Measurements from ENCODE around the gene PCDH9. TPM values are rescaled to one million over a fixed set of nuclear protein-coding genes. Genes with fewer than 3 reads are reported as not detected.

Gene PCDH9
- polyA plus RNA-seq, 1 experiment, result 3.3 TPM

DNA sequence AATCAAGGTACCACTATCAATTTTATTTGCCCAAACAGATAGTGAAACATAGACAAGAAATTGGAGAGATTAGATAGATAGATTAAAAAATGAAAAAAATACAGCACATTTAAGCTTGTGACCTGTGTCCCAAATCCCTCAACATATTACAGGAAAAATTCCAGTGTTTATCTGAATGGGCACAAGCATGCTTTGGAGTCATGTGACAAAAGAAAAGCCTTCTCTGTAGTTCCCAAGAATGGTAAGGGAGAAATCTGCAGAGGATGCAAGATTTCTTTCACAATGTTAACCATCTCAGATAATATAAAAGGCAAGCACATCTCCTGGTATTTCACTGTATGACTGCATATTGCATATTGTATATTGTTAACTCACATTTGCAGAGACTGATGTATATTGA is 168.0 kb downstream of the PCDH9 start:
- Histone ChIP-seq H3K9me3 (ENCODE audit: control insufficient read depth, insufficient read depth, low read length) (no peaks in the 10 kb centered on the region), H3K27ac (ENCODE audit: low read depth, low read length) (no peak overlapping the region), H3K4me3 (ENCODE audit: low read depth, low read length) (no peak overlapping the region), H3K27me3 (ENCODE audit: control insufficient read depth, insufficient read depth, low read length) (no peaks in the 10 kb centered on the region)
- CTCF ChIA-PET, result interaction anchor here (0.8 kb wide), 1 partner anchor 16 kb away, joined by 3 read pairs; no protein-coding TSS in a partner anchor
- TF ChIP-seq, protein P1, sequence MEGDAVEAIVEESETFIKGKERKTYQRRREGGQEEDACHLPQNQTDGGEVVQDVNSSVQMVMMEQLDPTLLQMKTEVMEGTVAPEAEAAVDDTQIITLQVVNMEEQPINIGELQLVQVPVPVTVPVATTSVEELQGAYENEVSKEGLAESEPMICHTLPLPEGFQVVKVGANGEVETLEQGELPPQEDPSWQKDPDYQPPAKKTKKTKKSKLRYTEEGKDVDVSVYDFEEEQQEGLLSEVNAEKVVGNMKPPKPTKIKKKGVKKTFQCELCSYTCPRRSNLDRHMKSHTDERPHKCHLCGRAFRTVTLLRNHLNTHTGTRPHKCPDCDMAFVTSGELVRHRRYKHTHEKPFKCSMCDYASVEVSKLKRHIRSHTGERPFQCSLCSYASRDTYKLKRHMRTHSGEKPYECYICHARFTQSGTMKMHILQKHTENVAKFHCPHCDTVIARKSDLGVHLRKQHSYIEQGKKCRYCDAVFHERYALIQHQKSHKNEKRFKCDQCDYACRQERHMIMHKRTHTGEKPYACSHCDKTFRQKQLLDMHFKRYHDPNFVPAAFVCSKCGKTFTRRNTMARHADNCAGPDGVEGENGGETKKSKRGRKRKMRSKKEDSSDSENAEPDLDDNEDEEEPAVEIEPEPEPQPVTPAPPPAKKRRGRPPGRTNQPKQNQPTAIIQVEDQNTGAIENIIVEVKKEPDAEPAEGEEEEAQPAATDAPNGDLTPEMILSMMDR (IDR thresholded peaks at IDR 0.05; ENCODE audit: low read depth, low read length), result no peak
- POLR2A ChIA-PET, result no interaction called here
- no peak for DNase-seq (ENCODE audit: low read depth, low spot score)

DNA sequence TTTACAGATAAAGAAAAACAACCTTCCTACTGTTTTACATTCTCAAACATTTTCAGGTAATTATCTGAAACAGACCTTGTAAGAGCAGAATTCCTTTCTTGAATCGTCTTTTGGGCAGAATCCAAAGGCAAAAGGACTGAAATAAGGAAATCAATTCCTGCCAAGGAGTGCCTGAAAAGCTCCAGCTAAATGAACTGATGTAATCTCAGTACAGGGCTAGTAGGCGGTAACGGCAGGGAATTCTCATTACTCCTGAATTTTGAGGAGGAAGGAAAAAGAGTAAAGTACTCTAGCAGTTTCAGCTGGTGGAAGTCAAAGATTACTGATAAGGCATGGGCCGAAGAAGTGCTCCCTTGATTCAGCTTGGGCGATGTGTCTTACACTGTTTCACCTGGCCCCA is 168.4 kb downstream of the PCDH9 start:
- TF ChIP-seq, protein P1 (IDR thresholded peaks at IDR 0.05; ENCODE audit: low read depth, low read length), result no peak
- CTCF ChIA-PET, result no interaction called here
- POLR2A ChIA-PET, result no interaction called here
- Histone ChIP-seq H3K4me3 (ENCODE audit: low read depth, low read length) (no peak overlapping the region), H3K27ac (ENCODE audit: low read depth, low read length) (no peak overlapping the region), H3K27me3 (ENCODE audit: control insufficient read depth, insufficient read depth, low read length) (no peaks in the 10 kb centered on the region), H3K9me3 (ENCODE audit: control insufficient read depth, insufficient read depth, low read length) (no peaks in the 10 kb centered on the region)
- no peak for DNase-seq (ENCODE audit: low read depth, low spot score)

GRCh38 chr13:67052550-67053490 is 177.3 kb downstream of the PCDH9 start:
- Histone ChIP-seq H3K9me3 (ENCODE audit: control insufficient read depth, insufficient read depth, low read length) (no peaks in the 10 kb centered on the region), H3K27ac (ENCODE audit: low read depth, low read length) (no peak overlapping the region), H3K4me3 (ENCODE audit: low read depth, low read length) (no peak overlapping the region), H3K27me3 (ENCODE audit: control insufficient read depth, insufficient read depth, low read length) (no peaks in the 10 kb centered on the region)
- no peak for DNase-seq (ENCODE audit: low read depth, low spot score)
- ChIA-PET CTCF (no interaction called here), POLR2A (no interaction called here)
- TF ChIP-seq, protein P1 (IDR thresholded peaks at IDR 0.05; ENCODE audit: low read depth, low read length), result no peak

- no peak overlapping the region for H3K27ac ChIP-seq (ENCODE audit: low read depth, low read length)
- no peaks in the 10 kb centered on the region for H3K27me3 ChIP-seq (ENCODE audit: control insufficient read depth, insufficient read depth, low read length)
- TF ChIP-seq, protein P1 (IDR thresholded peaks at IDR 0.05; ENCODE audit: low read depth, low read length), result no peak
- no peaks in the 10 kb centered on the region for H3K9me3 ChIP-seq (ENCODE audit: control insufficient read depth, insufficient read depth, low read length)
- ChIA-PET CTCF (interaction anchor here (1.2 kb wide), 1 partner anchor 174 kb away, joined by 4 read pairs; no protein-coding TSS in a partner anchor), POLR2A (no interaction called here)
- no peak for DNase-seq (ENCODE audit: low read depth, low spot score)
- H3K4me3 ChIP-seq (ENCODE audit: low read depth, low read length), result no peak overlapping the region
Observed at GRCh38 chr13:67049744-67050143, 180.4 kb downstream of the PCDH9 start.

DNA sequence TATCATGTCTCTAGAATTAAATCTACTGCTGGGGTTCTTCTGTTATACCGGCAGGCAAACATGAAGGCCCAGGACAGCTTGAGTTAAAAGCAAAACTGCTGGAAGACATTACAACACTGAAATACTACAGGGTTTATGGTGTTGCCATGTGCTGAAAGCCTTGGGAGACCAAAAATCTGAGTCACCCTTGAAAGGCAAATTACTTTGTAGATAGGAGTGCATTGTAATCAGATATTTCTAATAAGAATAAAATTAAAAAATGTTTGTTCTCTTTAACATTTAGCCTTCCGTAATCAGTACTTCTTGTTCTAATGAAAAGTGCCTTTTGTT is 181.3 kb downstream of the PCDH9 start:
- TF ChIP-seq, protein P1 (IDR thresholded peaks at IDR 0.05; ENCODE audit: low read depth, low read length), result no peak
- no peak overlapping the region for H3K4me3 ChIP-seq (ENCODE audit: low read depth, low read length)
- peak; percentile 43 for DNase-seq (ENCODE audit: low read depth, low spot score)
- H3K9me3 ChIP-seq (ENCODE audit: control insufficient read depth, insufficient read depth, low read length), result no peaks in the 10 kb centered on the region
- POLR2A ChIA-PET, result no interaction called here
- CTCF ChIA-PET, result interaction anchor here (1.0 to 1.2 kb wide), 2 partner anchors 175 to 430 kb away, joined by 3 to 4 read pairs; no protein-coding TSS in a partner anchor
- no peaks in the 10 kb centered on the region for H3K27me3 ChIP-seq (ENCODE audit: control insufficient read depth, insufficient read depth, low read length)
- peak overlapping the region; percentile 97 for H3K27ac ChIP-seq (ENCODE audit: low read depth, low read length)

Data from AG04450 (cell line).